K562 (cell line): ENCODE data around the gene MLLT3. TPM values are rescaled to one million over a fixed set of nuclear protein-coding genes. Genes with fewer than 3 reads are reported as not detected.

Experiments
- ATAC-seq: fragments of 200-7000 bp; cut with Tn5 transposase; 3 replicates; pipeline ENCODE4 v1.9.1; 2020; ENCODE audit warnings: moderate library complexity
- BruUV-seq: library from RNA; stranded (reverse); fragments of 400-500 nt; replicated peaks from 2 replicates; lab custom pipeline; 2021; lab: Mats Ljungman, UMichigan
- CTCF ChIA-PET: fragments of 300-600 bp; formaldehyde crosslinking; extraction: SDS; loops from one replicate; lab custom pipeline; 2021; ENCODE audit warnings: low intra/inter-chr PET ratio; lab: Yijun Ruan, JAX
- POLR2A ChIA-PET: fragments of 300-600, 350-650 bp; sonication (Branson Sonifier 250); formaldehyde crosslinking; extraction: SDS; loops from one replicate; lab custom pipeline; 2021; ENCODE audit warnings: antibody characterized with exemption, inconsistent platforms; lab: Yijun Ruan, JAX
- DNase-seq, 4 experiments: peaks; one replicate each; pipeline versions ENCODE4 v3.0.0 to v3.0.0-alpha.2; 2011 to 2018; ENCODE audit warnings: low spot score in 3 of 4, mixed read lengths in 3 of 4; ENCODE audit errors: extremely low read depth in 1 of 4
- FAIRE-seq: peaks from 2 replicates; lab custom pipeline; 2011; peaks lifted over from hg19 to GRCh38; lab: Jason Lieb, UNC
- H2AFZ ChIP-seq: 2 replicates; pipeline ENCODE4 v1.6.0; 2011; ENCODE audit warnings: low read depth, low read length, control low read depth, inconsistent platforms
- H3K27ac ChIP-seq: fragments of 200-600 bp; 3 replicates; pipeline ENCODE4 v1.8.0; 2011; ENCODE audit warnings: low read depth, mild to moderate bottlenecking, control low read depth, inconsistent platforms, low read length, moderate library complexity, mixed read lengths; ENCODE audit errors: extremely low read depth
- H3K27me3 ChIP-seq, 2 experiments: fragments of 300-600 bp in 1 of 2; 2 replicates in 1 of 2; 3 replicates in 1 of 2; pipeline versions ENCODE4 v1.6.0 to v1.8.0; 2011; ENCODE audit warnings: inconsistent platforms in 2 of 2, low read length in 2 of 2, mild to moderate bottlenecking in 1 of 2, mixed read lengths in 1 of 2, moderate library complexity in 1 of 2; ENCODE audit not compliant: control insufficient read depth in 2 of 2, insufficient read depth in 2 of 2
- H3K36me3 ChIP-seq: fragments of 300-600 bp; 3 replicates; pipeline ENCODE4 v1.8.0; 2011; ENCODE audit warnings: mild to moderate bottlenecking, low read length, inconsistent platforms; ENCODE audit not compliant: control insufficient read depth, insufficient read depth
- H3K4me1 ChIP-seq, 2 experiments: fragments of 200-600 bp in 1 of 2; replicated peaks in 1 of 2; 2 replicates in 1 of 2; 3 replicates in 1 of 2; pipeline versions ENCODE4 v1.5.1 to v1.8.0; 2011; ENCODE audit warnings: inconsistent platforms in 2 of 2, low read length in 2 of 2, mild to moderate bottlenecking in 1 of 2, mixed read lengths in 1 of 2, moderate library complexity in 1 of 2; ENCODE audit not compliant: control insufficient read depth in 2 of 2, insufficient read depth in 2 of 2
- H3K4me2 ChIP-seq: 2 replicates; pipeline ENCODE4 v1.6.1; 2011; ENCODE audit warnings: low read length, control low read depth, inconsistent platforms, mixed read lengths; ENCODE audit not compliant: insufficient read depth
- H3K4me3 ChIP-seq: fragments of 200-600 bp; sonication (generic), shearing (Covaris generic); 2 replicates; pipeline ENCODE4 v1.5.1; 2016; ENCODE audit warnings: control low read depth, inconsistent platforms
- H3K79me2 ChIP-seq: fragments of 200-600 bp; 3 replicates; pipeline ENCODE4 v1.8.0; 2011; ENCODE audit warnings: low read length, inconsistent platforms; ENCODE audit not compliant: control insufficient read depth, insufficient read depth
- H3K9ac ChIP-seq, 2 experiments: 2 replicates each; pipeline versions ENCODE4 v1.6.0 to v1.6.1; 2011; ENCODE audit warnings: low read depth in 2 of 2, low read length in 2 of 2, control low read depth in 1 of 2, inconsistent platforms in 1 of 2, mild to moderate bottlenecking in 1 of 2, mixed read lengths in 1 of 2; ENCODE audit not compliant: insufficient read depth in 1 of 2
- H3K9me1 ChIP-seq: one replicate; pipeline ENCODE4 v1.6.0; 2011; ENCODE audit warnings: inconsistent platforms, mild to moderate bottlenecking, low read length, moderate library complexity; ENCODE audit not compliant: control insufficient read depth, insufficient read depth
- H3K9me3 ChIP-seq: replicated peaks from 2 replicates; pipeline ENCODE4 v1.5.1; 2011; ENCODE audit warnings: low read depth, low read length, inconsistent platforms; ENCODE audit not compliant: control insufficient read depth, insufficient read depth
- H4K20me1 ChIP-seq: replicated peaks from 2 replicates; pipeline ENCODE4 v1.6.1; 2011; ENCODE audit warnings: low read length, inconsistent platforms, mixed read lengths; ENCODE audit not compliant: control insufficient read depth, insufficient read depth
- CBFB ChIP-seq: sonication (generic); formaldehyde crosslinking; IDR thresholded peaks from 2 replicates; pipeline ENCODE4 v1.4.0; 2020; ENCODE audit warnings: mild to moderate bottlenecking, missing genetic modification reagents
- CBX2 ChIP-seq: fragments of 200-600 bp; sonication (generic); IDR thresholded peaks from one replicate; pipeline ENCODE4 v1.6.1; 2012; ENCODE audit warnings: mild to moderate bottlenecking, low read length, inconsistent platforms; ENCODE audit not compliant: insufficient read depth, poor library complexity, severe bottlenecking
- HDAC3 ChIP-seq: fragments of 450-650 bp; IDR thresholded peaks from 2 replicates; pipeline ENCODE4 v1.6.1; 2018; ENCODE audit warnings: borderline replicate concordance, mild to moderate bottlenecking, moderate library complexity; ENCODE audit not compliant: partially characterized antibody
- KLF13 ChIP-seq: fragments of 450-650 bp; IDR thresholded peaks from 2 replicates; pipeline ENCODE4 v1.6.1; 2016; ENCODE audit warnings: missing genetic modification characterization, low read depth, mild to moderate bottlenecking, missing compliant biosample characterization, moderate library complexity, borderline replicate concordance
- ZNF140 ChIP-seq: fragments of 250-450 bp; sonication (Bioruptor Pico); IDR thresholded peaks from 2 replicates; pipeline ENCODE4 v1.8.0; 2021; ENCODE audit warnings: moderate library complexity, mild to moderate bottlenecking, inconsistent platforms
- WGBS: fragments of 100-300 bp; shearing (Covaris generic); methylation state at CpG from one replicate; pipeline ENCODE4 v1.1.6; 2016; ENCODE audit warnings: low coverage, mixed read lengths; ENCODE audit not compliant: insufficient coverage; ENCODE audit errors: missing lambda C conversion rate; 5-methylcytosine and 5-hydroxymethylcytosine counted together
- in situ Hi-C: fragments of 300-500 bp; cut with MboI; formaldehyde crosslinking; loops from 4 replicates; pipeline ENCODE4 v1.15.0; 2018; ENCODE audit warnings: inconsistent platforms, mixed read lengths
- intact Hi-C: fragments of 100-400 bp; cut with micrococcal nuclease; formaldehyde crosslinking; loops from 2 replicates; pipeline ENCODE4 v1.14.2; 2022
- polyA plus RNA-seq, 8 experiments: library from polyadenylated mRNA; depleted of rRNA in 4 of 8; stranded (reverse) in 5 of 8; unstranded in 3 of 8; fragments of >200 nt; fragmentation: Nextera tagmentation in 2 of 8; fragmentation: Illumina TruSeq in 1 of 8; extraction: Ambion mirVana in 2 of 8; extraction: Trizol in 1 of 8; gene quantifications; 2 replicates each; pipeline versions ENCODE4 v1.2.1 to v1.2.3, GENCODE V29; 2011 to 2014; ENCODE audit warnings: inconsistent platforms in 1 of 8, missing spikeins in 1 of 8
- total RNA-seq, 7 experiments: library from RNA; depleted of rRNA in 6 of 7; stranded (reverse); fragments of >200 nt in 6 of 7; fragmentation: Illumina TruSeq in 2 of 7; extraction: Trizol in 2 of 7; gene quantifications; 2 replicates each; pipeline versions ENCODE4 v1.2.1 to v1.2.3, GENCODE V29; 2011 to 2021; ENCODE audit warnings: low replicate concordance in 1 of 7
- TF ChIP-seq, protein P1 (sequence below): fragments of 450-650 bp; IDR thresholded peaks from 2 replicates; pipeline ENCODE4 v1.6.1; 2014; ENCODE audit warnings: low read depth, mild to moderate bottlenecking, moderate library complexity, borderline replicate concordance

MLLT3 gene
- total and polyA plus RNA-seq, 9 of the 15 experiments (the other 6 are each of a cell fraction or from before 2014, with no cell fraction given), result 0.07 to 0.42 (median 0.22) TPM; not detected in 4

DNA sequence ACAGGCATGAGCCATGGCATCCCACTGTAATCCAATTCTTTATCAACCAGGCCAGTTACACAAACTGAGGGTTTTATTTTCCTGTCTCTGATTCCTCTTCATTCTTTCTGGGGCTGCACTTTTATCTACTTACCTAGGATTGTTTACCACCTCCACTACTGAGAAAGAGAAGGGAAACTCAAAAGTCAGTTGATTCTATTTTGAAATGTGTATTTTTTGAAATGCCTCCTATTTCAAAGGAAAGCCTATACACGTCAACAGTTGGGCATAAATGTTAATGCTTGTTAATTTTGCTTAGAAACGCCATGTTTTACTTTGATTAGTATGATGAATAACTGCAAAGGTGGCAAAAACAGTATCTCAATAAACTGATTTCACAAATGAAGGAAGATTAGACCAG is 92.5 kb downstream of the MLLT3 start:
- no peaks in the 10 kb centered on the region for H3K79me2 ChIP-seq
- intact Hi-C loops (no loop called here), in situ Hi-C loops (no loop called here)
- no peaks in the 10 kb centered on the region for H3K9me3 ChIP-seq
- no peaks in the 10 kb centered on the region for H3K9me1 ChIP-seq
- no peaks in the 10 kb centered on the region for H3K4me1 ChIP-seq
- H3K27ac ChIP-seq, result no peak overlapping the region
- H3K4me2 ChIP-seq, result no peak overlapping the region
- ChIA-PET CTCF (no interaction called here), POLR2A (no interaction called here)
- 0% methylated on average over 2 of the region's 2 CpGs for WGBS
- no peak overlapping the region for H3K9ac ChIP-seq
- H3K4me3 ChIP-seq, result no peak overlapping the region
- no peaks in the 10 kb centered on the region for H4K20me1 ChIP-seq
- H3K27me3 ChIP-seq, result no peaks in the 10 kb centered on the region
- no peak overlapping the region for H2AFZ ChIP-seq
- no peak for TF ChIP-seq CBFB (CRISPR knock-in tag)
- TF ChIP-seq HDAC3, result no peak
- no peak for TF ChIP-seq ZNF140
- TF ChIP-seq CBX2, result no peak
- no peak for TF ChIP-seq KLF13 (tag)
- TF ChIP-seq, protein P1, sequence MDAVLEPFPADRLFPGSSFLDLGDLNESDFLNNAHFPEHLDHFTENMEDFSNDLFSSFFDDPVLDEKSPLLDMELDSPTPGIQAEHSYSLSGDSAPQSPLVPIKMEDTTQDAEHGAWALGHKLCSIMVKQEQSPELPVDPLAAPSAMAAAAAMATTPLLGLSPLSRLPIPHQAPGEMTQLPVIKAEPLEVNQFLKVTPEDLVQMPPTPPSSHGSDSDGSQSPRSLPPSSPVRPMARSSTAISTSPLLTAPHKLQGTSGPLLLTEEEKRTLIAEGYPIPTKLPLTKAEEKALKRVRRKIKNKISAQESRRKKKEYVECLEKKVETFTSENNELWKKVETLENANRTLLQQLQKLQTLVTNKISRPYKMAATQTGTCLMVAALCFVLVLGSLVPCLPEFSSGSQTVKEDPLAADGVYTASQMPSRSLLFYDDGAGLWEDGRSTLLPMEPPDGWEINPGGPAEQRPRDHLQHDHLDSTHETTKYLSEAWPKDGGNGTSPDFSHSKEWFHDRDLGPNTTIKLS, result no peak
- BruUV-seq, result no TSS peak
- ATAC-seq (no peak), DNase-seq (no peak), FAIRE-seq (no peak)
- H3K36me3 ChIP-seq, result no peaks in the 10 kb centered on the region
